HT1080 (cell line): Measurements from ENCODE around the gene SLCO2A1. TPM values are rescaled to one million over a fixed set of nuclear protein-coding genes. Genes with fewer than 3 reads are reported as not detected.
A peak's percentile ranks its signal among the peaks of the same experiment; 100 is the strongest.

Source experiments
- DNase-seq: peaks from one replicate; pipeline ENCODE4 v3.0.0-alpha.2; 2015; ENCODE audit warnings: low read depth
- total RNA-seq: library from RNA; depleted of rRNA; stranded (reverse); fragments of >200 nt; shearing (Covaris generic); gene quantifications from 2 replicates; pipeline ENCODE4 v1.2.3, GENCODE V29; 2014

SLCO2A1 gene
- total RNA-seq, 1 experiment from 2014 or later: 0.02 TPM

- DNase-seq: no peak
Measured at GRCh38 chr3:134035836-134036235, 6.1 kb upstream of the SLCO2A1 start.

- DNase-seq: peak; percentile 35
Measured at GRCh38 chr3:134034005-134034785, 4.5 kb upstream of the SLCO2A1 start.

- no peak for DNase-seq
Measured at GRCh38 chr3:134033315-134033996, 3.7 kb upstream of the SLCO2A1 start.

- DNase-seq: no peak
Measured at GRCh38 chr3:134031348-134031915, 1.7 kb upstream of the SLCO2A1 start.

GRCh38 chr3:134030379-134031347 is 938 bp upstream of the SLCO2A1 start:
- DNase-seq: no peak

- no peak for DNase-seq
Measured at GRCh38 chr3:134029256-134029733, 430 bp downstream of the SLCO2A1 start.

- no peak for DNase-seq
Measured at GRCh38 chr3:134028486-134029255, 1.1 kb downstream of the SLCO2A1 start.

GRCh38 chr3:134027631-134028030 is 2.1 kb downstream of the SLCO2A1 start:
- no peak for DNase-seq

GRCh38 chr3:134020135-134020680 is 9.5 kb downstream of the SLCO2A1 start:
- no peak for DNase-seq

GRCh38 chr3:134018850-134019249 is 10.9 kb downstream of the SLCO2A1 start:
- no peak for DNase-seq

GRCh38 chr3:134018406-134018805 is 11.3 kb downstream of the SLCO2A1 start:
- DNase-seq: no peak

- no peak for DNase-seq
Measured at GRCh38 chr3:134017490-134017889, 12.2 kb downstream of the SLCO2A1 start.

- no peak for DNase-seq
Measured at GRCh38 chr3:134014270-134014669, 15.5 kb downstream of the SLCO2A1 start.

GRCh38 chr3:134013280-134013679 is 16.4 kb downstream of the SLCO2A1 start:
- DNase-seq: no peak

- DNase-seq: peak; percentile 87
Measured at GRCh38 chr3:134009345-134010000, 20.3 kb downstream of the SLCO2A1 start.

- peak; percentile 100 for DNase-seq
Measured at GRCh38 chr3:134008630-134009156, 21.0 kb downstream of the SLCO2A1 start.

- peak; percentile 23 for DNase-seq
Measured at GRCh38 chr3:134007819-134008218, 21.9 kb downstream of the SLCO2A1 start.

GRCh38 chr3:134004841-134005240 is 24.9 kb downstream of the SLCO2A1 start:
- DNase-seq: peak; percentile 38

- no peak for DNase-seq
Measured at GRCh38 chr3:134003066-134003465, 26.7 kb downstream of the SLCO2A1 start.
